ENCODE data around the gene SPRN. TPM values are rescaled to one million over a fixed set of nuclear protein-coding genes. Genes with fewer than 3 reads are reported as not detected.
"Not testable (repeated sequence)": the region's sequence is repeated elsewhere in the genome, so short reads cannot be mapped to it uniquely, and the experiment has no call there.

SPRN gene
- total RNA-seq, 4 donors from 2014 or later: 0.13 to 0.19 TPM; not detected in 2

- TF ChIP-seq CTCF (IDR thresholded peaks at IDR 0.05): no peak
- TF ChIP-seq POLR2A (IDR thresholded peaks at IDR 0.05): no peak
- intact Hi-C loops (cut with DNase I; ENCODE audit: low total_unique reads): no loop called here
- WGBS, 2 donors: 95% methylated on average over 25 of the region's 25 CpGs
- no peak for DNase-seq (ENCODE audit: low spot score in 2 of 2)
- no peak overlapping the region for H3K4me3 ChIP-seq (ENCODE audit: low read depth, poor library complexity, severe bottlenecking)
Measured at GRCh38 chr10:133415752-133416151, 8.7 kb downstream of the SPRN start.

DNA sequence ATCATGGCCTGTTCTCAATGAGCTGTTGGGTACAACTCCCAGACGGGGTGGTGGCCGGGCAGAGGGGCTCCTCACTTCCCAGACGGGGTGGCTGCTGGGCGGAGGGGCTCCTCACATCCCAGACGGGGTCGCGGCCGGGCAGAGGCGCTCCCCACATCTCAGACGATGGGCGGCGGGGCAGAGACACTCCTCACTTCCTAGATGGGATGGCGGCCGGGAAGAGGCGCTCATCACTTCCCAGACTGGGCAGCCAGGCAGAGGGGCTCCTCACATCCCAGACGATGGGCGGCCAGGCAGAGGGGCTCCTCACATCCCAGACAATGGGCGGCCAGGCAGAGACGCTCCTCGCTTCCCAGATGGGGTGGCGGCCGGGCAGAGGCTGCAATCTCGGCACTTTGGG is 10.0 kb downstream of the SPRN start:
- WGBS, 2 donors: 95 to 96% methylated on average over 21 to 23 of the region's 23 CpGs
- DNase-seq (ENCODE audit: low spot score in 2 of 2); H3K4me3 ChIP-seq (ENCODE audit: low read depth, poor library complexity, severe bottlenecking); intact Hi-C loops (cut with DNase I; ENCODE audit: low total_unique reads): not testable (repeated sequence)

DNA sequence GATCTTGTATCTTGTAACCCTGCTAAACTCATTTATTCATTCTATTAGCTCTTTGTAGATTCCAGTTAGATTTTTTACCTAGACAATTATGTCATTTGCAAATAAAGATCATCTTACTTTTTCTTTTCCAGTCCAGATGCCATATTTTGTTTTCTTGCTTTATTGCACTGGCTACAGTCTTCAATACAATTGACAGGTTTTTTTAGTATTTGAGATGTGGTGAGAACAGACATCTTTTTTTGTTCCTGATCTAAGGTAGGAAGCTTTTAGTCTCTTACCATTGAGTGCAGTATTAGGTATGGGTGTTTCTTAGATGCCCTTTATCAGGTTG is 12.1 kb downstream of the SPRN start:
- TF ChIP-seq CTCF (IDR thresholded peaks at IDR 0.05) (no peak), POLR2A (IDR thresholded peaks at IDR 0.05) (no peak)

DNA sequence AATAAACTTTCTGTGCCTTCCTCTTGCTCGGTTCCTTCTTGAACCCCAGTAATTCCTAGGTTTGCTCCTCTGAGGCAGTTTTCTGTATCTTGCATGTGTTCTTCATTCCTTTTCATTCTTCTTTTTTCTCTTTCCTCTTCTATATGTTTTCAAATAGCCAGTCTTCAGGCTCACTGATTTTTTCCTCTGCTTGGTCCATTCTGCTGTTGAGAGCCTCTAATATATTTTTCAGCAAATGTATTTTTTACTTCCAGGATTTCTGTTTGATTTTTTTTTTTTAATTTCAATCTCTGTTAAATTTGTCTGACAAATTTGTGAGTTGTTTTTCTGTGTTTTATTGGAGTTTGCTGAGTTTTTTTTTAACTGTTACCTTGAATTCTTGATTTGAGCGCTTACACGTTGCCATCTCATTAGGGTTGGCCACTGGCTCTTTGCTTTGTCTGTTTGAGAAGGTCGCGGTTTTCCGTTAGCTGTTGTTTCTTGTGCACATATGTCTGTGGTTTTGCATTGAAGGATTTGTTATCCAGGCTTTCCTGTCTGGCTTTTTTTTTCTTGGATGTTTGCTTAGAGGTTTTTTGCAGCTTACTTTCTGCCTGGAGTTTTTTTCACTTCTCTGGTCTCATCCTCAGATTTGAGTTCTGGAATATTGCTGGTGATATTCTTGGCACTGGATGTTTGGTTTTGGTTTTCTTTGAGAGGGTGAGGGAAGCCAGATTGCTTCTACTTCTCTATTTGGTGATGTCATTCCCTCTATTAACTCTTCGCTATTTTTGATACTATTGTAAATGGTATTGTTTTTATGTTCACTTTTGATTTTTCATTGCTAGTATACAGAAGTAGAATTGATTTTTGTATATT is 12.7 kb downstream of the SPRN start:
- 96 to 98% methylated on average over 7 of the region's 7 CpGs for WGBS, 2 donors
- DNase-seq (ENCODE audit: low spot score in 2 of 2): no peak
- H3K4me3 ChIP-seq (ENCODE audit: low read depth, poor library complexity, severe bottlenecking): no peak overlapping the region
- TF ChIP-seq POLR2A (IDR thresholded peaks at IDR 0.05) (no peak), CTCF (IDR thresholded peaks at IDR 0.05) (no peak)
- intact Hi-C loops (cut with DNase I; ENCODE audit: low total_unique reads): no loop called here

More for the DNA sequence above, 12.1 kb downstream of the SPRN start:
- H3K4me3 ChIP-seq (ENCODE audit: low read depth, poor library complexity, severe bottlenecking): no peak overlapping the region
- intact Hi-C loops (cut with DNase I; ENCODE audit: low total_unique reads): no loop called here
- no peak for DNase-seq (ENCODE audit: low spot score in 2 of 2)

DNA sequence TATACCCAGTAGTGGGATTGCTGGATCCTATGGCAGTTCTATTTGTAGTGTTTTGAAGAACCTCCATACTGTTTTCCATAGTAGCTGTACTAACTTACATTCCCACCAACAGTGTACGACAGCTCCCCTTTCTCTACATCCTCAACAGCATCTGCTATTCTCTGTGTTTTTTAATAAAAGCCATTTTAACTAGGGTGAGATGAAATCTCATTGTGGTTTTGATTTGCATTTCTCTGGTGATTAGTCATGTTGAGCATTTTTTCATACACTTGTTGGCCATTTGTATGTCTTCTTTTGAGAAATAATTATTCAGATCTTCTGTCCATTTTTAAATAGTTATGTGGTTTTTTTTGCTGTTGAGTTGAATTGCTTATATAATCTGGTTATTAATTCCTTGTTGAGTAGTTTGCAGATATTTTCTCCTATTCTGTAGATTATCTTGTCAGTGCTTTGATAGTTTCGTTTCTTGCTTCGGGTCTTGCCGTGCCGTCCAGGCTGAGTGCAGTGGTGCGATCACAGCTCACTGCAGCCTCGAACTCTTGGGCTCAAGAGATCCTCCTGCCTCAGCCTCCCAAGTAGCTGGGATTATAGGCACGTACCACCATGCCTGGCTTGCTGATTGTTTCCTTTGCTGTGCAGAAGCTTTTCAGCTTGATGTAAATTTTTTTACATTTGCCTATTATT is 18.4 kb downstream of the SPRN start:
- WGBS, 2 donors: 94 to 95% methylated on average over 8 of the region's 8 CpGs
- TF ChIP-seq POLR2A (IDR thresholded peaks at IDR 0.05) (no peak), CTCF (IDR thresholded peaks at IDR 0.05) (no peak)
- DNase-seq (ENCODE audit: low spot score in 2 of 2): no peak
- intact Hi-C loops (cut with DNase I; ENCODE audit: low total_unique reads): no loop called here
- H3K4me3 ChIP-seq (ENCODE audit: low read depth, poor library complexity, severe bottlenecking): no peak overlapping the region

DNA sequence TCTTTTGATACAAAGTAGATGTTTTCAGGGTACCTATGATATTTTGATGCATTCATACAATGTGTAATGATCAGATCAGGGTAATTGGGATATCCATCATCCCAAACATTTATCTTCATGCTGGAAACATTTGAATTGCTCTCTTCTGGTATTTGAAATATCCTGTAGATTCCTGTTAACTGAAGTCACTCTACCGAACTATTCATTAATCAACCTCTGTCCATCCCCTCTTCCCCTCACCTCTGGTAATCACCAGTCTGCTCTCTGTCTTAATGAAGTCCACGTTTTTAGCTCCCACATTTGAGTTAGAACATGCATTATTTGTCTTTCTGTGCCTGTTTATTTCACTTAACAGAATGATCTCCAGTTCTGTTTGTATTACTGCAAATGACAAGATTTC is 19.2 kb downstream of the SPRN start:
- intact Hi-C loops (cut with DNase I; ENCODE audit: low total_unique reads): no loop called here
- no peak for TF ChIP-seq CTCF (IDR thresholded peaks at IDR 0.05)
- TF ChIP-seq POLR2A (IDR thresholded peaks at IDR 0.05): no peak
- H3K4me3 ChIP-seq (ENCODE audit: low read depth, poor library complexity, severe bottlenecking): no peak overlapping the region
- DNase-seq (ENCODE audit: low spot score in 2 of 2): no peak
- WGBS, 2 donors: 66 to 76% methylated on average over 2 of the region's 2 CpGs

Measured in lower leg skin (tissue), 4 donors.